Kasumi-1 (cell line): ENCODE data around the gene UTS2R.

Experiments
- DNase-seq, 2 experiments: peaks; one replicate each; lab custom pipeline; 2025; lab: John Stamatoyannopoulos, UW

Gene UTS2R

GRCh38 chr17:82371333-82372248 is at the start of gene UTS2R:
Gene UTS2R, plus strand, starts transcription at chr17:82371765. Its CDS starts 2,560 bp downstream, at chr17:82374325.
- no peak for DNase-seq

- DNase-seq = no peak
Measured at GRCh38 chr17:82321947-82322466, 49.6 kb upstream of the UTS2R start.

DNA sequence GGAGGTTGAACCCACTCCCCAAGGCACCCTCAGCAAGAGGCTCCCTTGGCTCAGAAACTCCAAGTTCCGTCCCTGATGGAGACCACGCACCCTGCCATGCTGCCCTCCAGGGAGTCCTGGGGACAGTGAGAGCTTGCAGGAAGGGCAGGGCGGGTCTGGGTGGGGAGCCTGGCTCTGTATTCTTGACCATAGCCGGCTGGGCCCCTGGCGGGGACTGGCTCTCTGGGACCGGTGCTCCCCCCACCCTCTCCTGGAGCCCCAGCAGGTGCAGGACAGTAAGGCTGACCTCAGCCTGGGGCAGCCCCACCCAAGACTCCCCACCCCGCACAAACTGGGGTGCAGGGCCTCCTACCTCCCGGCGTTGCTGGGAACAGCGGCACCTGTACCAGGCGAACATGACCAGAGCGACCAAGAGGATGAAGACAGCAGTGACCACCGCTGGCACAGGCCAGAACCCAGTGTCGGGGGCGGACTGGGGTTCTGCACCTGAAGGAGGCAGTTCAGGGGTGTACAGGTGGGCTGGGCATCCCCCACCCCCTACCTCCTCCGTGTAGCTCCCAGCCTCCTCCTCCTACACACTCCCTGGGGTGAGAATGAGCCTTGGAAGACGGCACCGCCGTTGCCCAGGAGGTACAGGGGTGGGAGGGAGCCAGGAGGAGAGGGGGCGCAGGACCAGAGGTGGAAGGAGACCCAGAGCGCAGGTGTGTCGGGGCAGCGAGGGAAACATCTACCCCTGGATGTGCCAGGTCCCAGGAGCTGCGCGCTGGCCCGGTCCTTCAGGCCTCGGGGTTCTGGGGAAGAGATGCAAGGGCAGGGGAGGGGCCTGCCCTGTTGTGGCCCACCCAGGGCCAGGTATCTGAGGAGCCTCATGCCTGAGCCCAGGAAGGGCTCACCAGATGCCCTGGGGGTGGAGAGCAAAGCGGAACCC is 48.8 kb upstream of the UTS2R start:
- no peak for DNase-seq

- DNase-seq = no peak
Measured at GRCh38 chr17:82323514-82324234, 47.9 kb upstream of the UTS2R start.

DNA sequence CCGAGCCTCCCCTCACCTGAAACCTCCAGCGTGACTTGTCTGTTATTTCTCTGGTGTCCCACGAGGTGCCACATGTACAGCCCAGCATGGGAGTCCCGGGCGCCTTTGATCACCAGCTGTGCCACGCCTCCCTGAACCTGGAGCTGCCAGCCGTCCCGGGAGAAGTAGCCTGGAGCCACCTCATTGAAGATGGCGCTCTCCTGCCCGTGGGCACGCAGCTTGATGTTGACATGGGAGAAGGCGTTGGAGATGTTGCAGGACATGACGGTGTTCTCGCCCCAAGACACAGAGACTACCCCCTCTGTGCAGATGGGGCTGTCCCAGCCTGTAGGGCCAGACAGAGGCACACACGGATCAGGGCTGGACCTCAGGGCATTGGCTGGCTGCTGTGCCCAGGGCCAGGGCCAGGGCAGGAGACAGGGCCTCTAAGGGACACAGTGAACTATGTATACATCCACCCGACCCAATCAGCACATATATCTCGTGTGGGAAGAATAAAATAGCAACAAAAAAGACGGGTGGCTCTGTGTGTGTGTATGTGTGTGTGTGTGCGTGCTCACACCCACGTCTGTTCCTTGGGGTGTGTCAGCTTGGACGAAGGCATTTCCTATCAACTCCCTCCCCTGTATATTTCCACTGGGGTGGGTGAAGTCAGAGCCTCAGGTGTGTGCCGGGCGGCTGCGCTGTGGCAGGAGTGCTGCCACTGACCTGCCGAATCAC is 46.8 kb upstream of the UTS2R start:
- no peak for DNase-seq

- no peak for DNase-seq
Measured at GRCh38 chr17:82325286-82326180, 46.0 kb upstream of the UTS2R start.

- no peak for DNase-seq
Measured at GRCh38 chr17:82327289-82327688, 44.3 kb upstream of the UTS2R start.

GRCh38 chr17:82327757-82328140 is 43.8 kb upstream of the UTS2R start:
- DNase-seq = no peak

- DNase-seq = no peak
Measured at GRCh38 chr17:82328141-82328993, 43.2 kb upstream of the UTS2R start.

- DNase-seq = no peak
Measured at GRCh38 chr17:82328994-82329507, 42.5 kb upstream of the UTS2R start.

DNA sequence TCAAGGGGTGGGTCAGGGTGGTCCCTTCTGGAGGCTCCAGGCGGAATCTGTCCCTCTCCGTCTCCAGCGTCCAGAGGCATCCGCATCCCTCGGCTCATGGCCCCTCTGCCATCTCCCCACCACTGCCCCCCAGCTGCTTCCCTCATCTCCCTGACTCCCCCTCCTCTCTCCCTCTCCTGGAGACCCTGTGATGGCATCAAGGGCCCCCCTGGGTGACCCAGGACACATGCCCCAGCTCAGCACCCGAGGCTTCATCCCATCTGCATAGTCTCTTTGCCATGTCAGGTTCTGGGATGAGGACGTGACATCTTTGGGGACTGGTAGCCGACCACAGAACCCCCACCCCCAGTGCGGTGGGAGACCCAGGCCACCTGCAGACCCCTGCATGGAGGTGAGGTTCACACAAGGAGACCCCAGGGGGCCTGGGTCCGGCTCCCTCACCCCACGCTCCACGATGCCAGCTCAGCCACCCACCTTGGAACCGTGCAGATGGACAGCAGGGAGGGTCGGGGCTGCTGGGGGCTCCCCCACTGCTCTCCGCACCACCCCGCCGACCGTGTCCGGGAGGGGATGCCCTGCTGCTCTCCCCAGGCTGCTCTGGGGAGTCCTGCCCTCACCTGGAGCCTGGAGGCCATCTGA is 41.8 kb upstream of the UTS2R start:
- DNase-seq = no peak

- DNase-seq = no peak
Measured at GRCh38 chr17:82330322-82331239, 41.0 kb upstream of the UTS2R start.

- no peak for DNase-seq
Measured at GRCh38 chr17:82331345-82331939, 40.1 kb upstream of the UTS2R start.

- no peak for DNase-seq
Measured at GRCh38 chr17:82332669-82333278, 38.8 kb upstream of the UTS2R start.

DNA sequence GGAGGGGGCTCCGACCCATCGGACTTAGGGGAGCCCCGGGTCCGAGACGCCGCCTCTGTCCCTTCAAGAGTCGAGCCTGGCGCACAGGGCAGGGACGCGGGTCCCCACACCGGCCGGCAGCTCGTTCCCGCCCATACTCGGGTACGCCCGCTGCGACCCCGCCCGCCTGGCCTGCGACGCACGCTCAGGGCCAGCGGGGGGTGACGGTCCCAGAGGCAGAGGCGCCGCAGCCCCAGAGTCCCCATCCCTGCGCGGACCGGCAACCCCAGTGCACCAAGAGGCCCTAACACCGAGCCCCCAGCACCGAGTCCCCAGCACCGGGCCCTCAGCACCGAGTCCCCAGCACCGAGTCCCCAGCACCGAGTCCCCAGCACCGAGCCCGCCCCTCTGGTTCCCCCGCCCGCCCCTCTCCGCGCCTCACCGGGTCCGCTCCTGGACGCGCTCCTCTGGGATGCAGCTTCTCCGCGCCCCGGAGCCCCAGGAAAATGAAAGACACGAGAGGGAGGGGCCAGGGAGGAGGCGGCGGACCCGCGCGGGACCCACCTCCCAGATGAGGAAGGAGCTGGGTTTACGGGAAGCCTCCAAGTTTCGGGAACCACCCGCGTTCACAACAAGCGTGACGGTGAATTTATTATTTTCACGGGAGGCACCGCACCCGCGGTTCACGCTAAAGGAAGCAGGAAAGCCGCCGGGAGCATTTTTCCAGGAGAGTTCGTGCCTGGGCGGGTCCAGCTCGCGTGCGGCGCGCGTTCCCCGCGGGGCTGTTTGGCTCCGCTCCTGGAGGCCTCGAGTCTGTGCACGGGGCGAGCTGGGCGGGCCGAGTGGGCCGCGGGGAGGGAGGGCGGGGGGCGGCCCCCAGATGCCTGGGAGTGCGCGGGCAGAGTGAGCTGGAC is 38.0 kb upstream of the UTS2R start, which contains the start of gene SECTM1:
Gene SECTM1 (minus strand): TSS at position 488 of the 893 bp plus-strand sequence. CDS start 6,526 bp downstream, outside the sequence.
- no peak for DNase-seq
